ENCODE data around the gene TRIM65. TPM values are rescaled to one million over a fixed set of nuclear protein-coding genes. Genes with fewer than 3 reads are reported as not detected.

TRIM65 gene
- total and polyA plus RNA-seq, 2 donors from 2014 or later = 11.5 to 23.6 TPM

GRCh38 chr17:75849279-75849646, 47.5 kb downstream of the TRIM65 start:
- TF ChIP-seq, protein P1, sequence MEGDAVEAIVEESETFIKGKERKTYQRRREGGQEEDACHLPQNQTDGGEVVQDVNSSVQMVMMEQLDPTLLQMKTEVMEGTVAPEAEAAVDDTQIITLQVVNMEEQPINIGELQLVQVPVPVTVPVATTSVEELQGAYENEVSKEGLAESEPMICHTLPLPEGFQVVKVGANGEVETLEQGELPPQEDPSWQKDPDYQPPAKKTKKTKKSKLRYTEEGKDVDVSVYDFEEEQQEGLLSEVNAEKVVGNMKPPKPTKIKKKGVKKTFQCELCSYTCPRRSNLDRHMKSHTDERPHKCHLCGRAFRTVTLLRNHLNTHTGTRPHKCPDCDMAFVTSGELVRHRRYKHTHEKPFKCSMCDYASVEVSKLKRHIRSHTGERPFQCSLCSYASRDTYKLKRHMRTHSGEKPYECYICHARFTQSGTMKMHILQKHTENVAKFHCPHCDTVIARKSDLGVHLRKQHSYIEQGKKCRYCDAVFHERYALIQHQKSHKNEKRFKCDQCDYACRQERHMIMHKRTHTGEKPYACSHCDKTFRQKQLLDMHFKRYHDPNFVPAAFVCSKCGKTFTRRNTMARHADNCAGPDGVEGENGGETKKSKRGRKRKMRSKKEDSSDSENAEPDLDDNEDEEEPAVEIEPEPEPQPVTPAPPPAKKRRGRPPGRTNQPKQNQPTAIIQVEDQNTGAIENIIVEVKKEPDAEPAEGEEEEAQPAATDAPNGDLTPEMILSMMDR (IDR thresholded peaks at IDR 0.05; ENCODE audit: borderline replicate concordance, extremely low read depth, insufficient read depth) = no peak
- H3K27me3 ChIP-seq (ENCODE audit: control insufficient read depth, insufficient read depth, low read length) = no peaks in the 10 kb centered on the region
- no peak overlapping the region for H3K9ac ChIP-seq (ENCODE audit: low read length in 3 of 3)
- H3K9me3 ChIP-seq (ENCODE audit: control insufficient read depth in 2 of 3, insufficient read depth in 1 of 3, low read length in 3 of 3) = no peaks in the 10 kb centered on the region
- intact Hi-C loops (cut with DNase I) = no loop called here
- peaks cover 6 to 53% (median 36%) of the 10 kb centered on the region in 3 donors for H3K36me3 ChIP-seq (ENCODE audit: control insufficient read depth in 2 of 3, insufficient read depth in 3 of 3, low read length in 3 of 3)
- H3K27ac ChIP-seq (ENCODE audit: low read depth in 2 of 2, low read length in 2 of 2) = no peak overlapping the region
- no peak overlapping the region for H3K4me3 ChIP-seq (ENCODE audit: low read length in 3 of 3)
- FAIRE-seq = no peak
- DNase-seq = no peak
- H3K4me1 ChIP-seq (ENCODE audit: control insufficient read depth in 2 of 3, insufficient read depth in 2 of 3, low read depth in 1 of 3, low read length in 3 of 3) = peaks cover 0 to 45% (median 19%) of the 10 kb centered on the region in 3 donors

DNA sequence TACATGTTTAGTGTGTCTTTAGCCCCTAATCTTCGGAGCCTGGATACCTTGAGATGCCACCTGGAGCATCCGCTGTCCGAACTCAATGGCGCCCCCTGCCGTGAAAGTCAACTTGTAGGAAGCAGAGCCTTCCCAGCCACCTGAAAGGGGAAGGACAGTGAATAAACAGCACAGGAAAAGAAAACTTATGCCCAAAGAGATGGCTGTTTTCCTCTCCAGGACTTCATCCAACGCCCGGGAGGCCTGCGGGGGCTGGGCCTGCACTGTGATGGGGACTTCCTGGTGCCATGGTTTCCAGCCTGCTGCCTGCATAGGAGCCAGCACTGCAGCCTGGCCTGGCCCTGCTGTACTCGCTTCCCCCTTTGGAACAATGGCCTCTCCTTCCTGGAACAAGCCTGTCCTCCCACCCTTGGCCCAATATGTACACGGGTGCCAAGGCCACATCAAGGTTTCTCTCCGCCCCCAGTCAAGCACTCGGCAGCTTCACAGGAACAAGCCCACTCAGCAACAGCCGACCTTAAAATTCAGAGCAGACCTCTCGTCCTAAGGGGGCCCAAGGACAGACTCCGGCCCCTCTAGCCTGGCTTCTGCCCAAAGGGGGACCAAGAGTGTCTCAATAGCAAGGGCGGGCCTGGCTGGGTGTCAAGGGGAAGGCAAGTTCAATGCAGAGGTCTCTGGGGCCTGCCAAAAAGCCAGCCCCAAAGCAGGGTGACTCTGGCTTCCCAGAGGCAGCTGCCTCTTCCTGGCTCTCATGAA, 48.0 kb downstream of the TRIM65 start:
- intact Hi-C loops (cut with DNase I) = no loop called here
- Histone ChIP-seq H3K9ac (ENCODE audit: low read length in 3 of 3) (peak overlapping the region in 1 of 3 donors; percentile 12), H3K9me3 (ENCODE audit: control insufficient read depth in 2 of 3, insufficient read depth in 1 of 3, low read length in 3 of 3) (no peaks in the 10 kb centered on the region), H3K4me3 (ENCODE audit: low read length in 3 of 3) (no peak overlapping the region), H3K27me3 (ENCODE audit: control insufficient read depth, insufficient read depth, low read length) (no peaks in the 10 kb centered on the region), H3K36me3 (ENCODE audit: control insufficient read depth in 2 of 3, insufficient read depth in 3 of 3, low read length in 3 of 3) (peaks cover 6 to 53% (median 36%) of the 10 kb centered on the region in 3 donors), H3K27ac (ENCODE audit: low read depth in 2 of 2, low read length in 2 of 2) (peak overlapping the region; percentile 51 to 71), H3K4me1 (ENCODE audit: control insufficient read depth in 2 of 3, insufficient read depth in 2 of 3, low read depth in 1 of 3, low read length in 3 of 3) (peaks cover 0 to 41% (median 16%) of the 10 kb centered on the region in 3 donors)
- TF ChIP-seq, protein P1 (IDR thresholded peaks at IDR 0.05; ENCODE audit: borderline replicate concordance, extremely low read depth, insufficient read depth) = peak; percentile 45
- peak; percentile 67 to 87 (median 77) for DNase-seq
- no peak for FAIRE-seq

DNA sequence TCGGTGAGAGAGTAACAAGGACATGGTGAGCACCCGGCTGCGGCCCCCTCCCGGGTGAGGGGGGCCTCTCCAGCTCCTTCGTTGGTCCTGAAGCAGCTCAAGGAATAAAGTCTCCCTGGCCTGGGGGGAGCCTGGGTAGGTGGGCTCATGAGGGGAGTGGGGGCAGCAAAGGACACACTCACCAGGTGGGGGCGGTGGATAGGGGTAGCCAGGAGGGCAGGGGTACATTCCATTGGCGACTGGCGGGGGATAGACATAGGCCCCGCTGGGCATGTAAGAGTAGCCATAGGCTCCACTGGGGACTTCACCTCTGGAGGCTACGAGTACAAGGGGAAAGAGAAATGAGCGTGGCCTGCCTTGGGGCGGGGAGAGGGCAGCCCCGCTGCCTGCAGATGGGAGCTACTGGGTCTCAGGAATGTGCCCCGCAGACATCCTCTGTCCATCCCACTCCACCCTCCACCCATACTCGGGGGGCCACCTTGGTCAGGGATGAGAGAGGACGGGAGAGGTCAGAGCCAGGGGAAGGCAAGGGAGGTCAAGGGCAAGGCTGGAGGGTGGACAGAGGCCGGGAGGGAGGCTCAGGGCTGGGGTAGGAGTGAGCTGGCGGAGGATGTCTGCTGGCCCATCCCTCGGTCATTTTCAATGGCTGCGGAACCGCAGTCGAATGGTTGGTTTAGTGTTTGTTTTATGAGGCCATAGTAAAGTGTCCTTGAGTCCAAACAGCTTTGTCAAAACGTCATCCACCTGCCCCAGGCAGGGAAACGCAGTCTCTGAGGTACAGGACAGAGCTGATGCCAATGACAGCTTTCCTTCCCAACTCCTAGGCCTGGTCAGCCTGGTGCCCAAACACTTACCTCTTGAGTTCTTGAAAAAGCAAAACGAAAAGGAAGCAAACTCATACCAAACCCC, 48.9 kb downstream of the TRIM65 start:
- intact Hi-C loops (cut with DNase I) = no loop called here
- Histone ChIP-seq H3K27ac (ENCODE audit: low read depth in 2 of 2, low read length in 2 of 2) (peak overlapping the region; percentile 51 to 71), H3K9me3 (ENCODE audit: control insufficient read depth in 2 of 3, insufficient read depth in 1 of 3, low read length in 3 of 3) (no peaks in the 10 kb centered on the region), H3K36me3 (ENCODE audit: control insufficient read depth in 2 of 3, insufficient read depth in 3 of 3, low read length in 3 of 3) (peaks cover 6 to 53% (median 36%) of the 10 kb centered on the region in 3 donors), H3K4me1 (ENCODE audit: control insufficient read depth in 2 of 3, insufficient read depth in 2 of 3, low read depth in 1 of 3, low read length in 3 of 3) (peaks cover 0 to 37% (median 16%) of the 10 kb centered on the region in 3 donors), H3K9ac (ENCODE audit: low read length in 3 of 3) (peak overlapping the region in 1 of 3 donors; percentile 12), H3K4me3 (ENCODE audit: low read length in 3 of 3) (no peak overlapping the region), H3K27me3 (ENCODE audit: control insufficient read depth, insufficient read depth, low read length) (no peaks in the 10 kb centered on the region)
- no peak for FAIRE-seq
- TF ChIP-seq, protein P1 (IDR thresholded peaks at IDR 0.05; ENCODE audit: borderline replicate concordance, extremely low read depth, insufficient read depth) = no peak
- peak in 2 of 5 donors; percentile 40 to 73 for DNase-seq

Data from kidney (tissue), 14 donors.